ENCODE data around the gene POLH.

The POLH gene

DNA sequence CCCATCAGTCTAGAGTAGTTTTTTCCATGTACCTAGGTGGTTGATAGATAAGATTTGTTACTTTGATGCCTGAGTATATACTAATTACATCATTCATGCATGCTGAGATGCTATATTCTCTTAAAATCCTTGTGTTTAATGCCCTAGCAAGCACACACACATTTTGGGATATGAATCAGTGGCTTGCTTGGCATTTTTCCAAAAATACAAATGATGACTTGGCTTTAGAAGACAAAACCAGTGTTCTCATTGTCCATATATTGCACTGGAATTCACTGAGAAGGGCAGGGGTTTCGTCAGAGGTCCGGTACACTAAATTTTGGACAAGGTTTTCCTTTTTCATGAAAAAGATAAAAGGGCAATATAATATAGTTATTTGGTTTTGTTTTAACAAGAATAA, 28.2 kb downstream of the POLH start:
- DNase-seq (ENCODE audit: low read depth, low spot score), result no peak

GRCh38 chr6:43606019-43606418, 30.0 kb downstream of the POLH start:
- no peak for DNase-seq (ENCODE audit: low read depth, low spot score)

GRCh38 chr6:43608310-43608763, 32.4 kb downstream of the POLH start:
- DNase-seq (ENCODE audit: low read depth, low spot score), result peak; percentile 30

DNA sequence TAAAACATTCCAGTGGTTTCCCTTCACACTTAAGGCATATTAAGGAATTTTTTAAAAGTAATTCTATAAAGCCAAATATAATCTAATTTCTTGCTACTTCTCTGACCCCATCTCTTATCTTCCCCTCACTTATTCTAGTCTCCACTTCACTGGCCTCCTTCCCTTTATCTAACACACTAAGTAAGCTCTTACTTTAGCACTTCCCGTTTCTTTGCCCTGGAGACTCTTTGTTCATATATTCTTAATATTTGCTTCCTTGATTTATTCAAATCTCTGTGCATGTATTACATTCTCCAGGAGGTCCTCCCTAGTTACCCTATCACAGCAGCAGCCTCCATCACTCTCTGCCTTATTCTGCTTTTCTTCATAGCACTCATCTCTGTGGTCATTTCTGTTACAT, 32.8 kb downstream of the POLH start:
- no peak for DNase-seq (ENCODE audit: low read depth, low spot score)

DNA sequence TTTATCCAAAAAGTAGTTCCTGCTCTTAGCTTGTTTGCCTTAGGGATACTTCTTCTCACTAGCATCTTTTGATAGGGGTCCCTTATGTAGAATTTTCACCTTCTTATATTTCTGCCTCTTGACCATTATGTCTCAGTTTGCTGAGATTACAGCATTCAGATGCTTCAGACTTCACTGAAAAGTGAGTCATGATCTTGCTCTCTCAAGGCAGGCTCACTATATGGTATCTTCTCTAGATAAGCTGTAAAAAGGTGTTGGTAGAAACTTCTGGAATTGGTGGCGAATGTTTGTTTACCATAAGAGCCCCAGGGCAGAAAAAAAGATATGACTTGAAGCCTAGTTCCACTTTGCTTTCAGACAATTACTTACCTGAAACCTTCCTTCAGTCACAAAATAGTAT, 33.4 kb downstream of the POLH start:
- no peak for DNase-seq (ENCODE audit: low read depth, low spot score)

DNA sequence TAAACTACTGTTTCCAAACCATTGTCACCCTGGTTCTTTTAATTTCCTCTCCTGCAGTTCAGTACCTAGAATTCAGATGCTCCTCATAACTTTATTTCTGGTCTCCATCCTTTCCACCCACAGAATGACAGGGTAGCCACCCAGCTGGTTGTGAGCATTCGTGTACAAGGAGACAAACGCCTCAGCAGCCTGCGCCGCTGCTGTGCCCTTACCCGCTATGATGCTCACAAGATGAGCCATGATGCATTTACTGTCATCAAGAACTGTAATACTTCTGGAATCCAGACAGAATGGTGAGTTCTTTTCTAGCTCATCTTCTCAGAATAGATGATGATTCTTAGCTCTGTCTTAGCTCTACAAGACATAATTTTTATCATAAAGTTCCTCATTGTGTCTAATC, 34.4 kb downstream of the POLH start:
- DNase-seq (ENCODE audit: low read depth, low spot score), result no peak

DNA sequence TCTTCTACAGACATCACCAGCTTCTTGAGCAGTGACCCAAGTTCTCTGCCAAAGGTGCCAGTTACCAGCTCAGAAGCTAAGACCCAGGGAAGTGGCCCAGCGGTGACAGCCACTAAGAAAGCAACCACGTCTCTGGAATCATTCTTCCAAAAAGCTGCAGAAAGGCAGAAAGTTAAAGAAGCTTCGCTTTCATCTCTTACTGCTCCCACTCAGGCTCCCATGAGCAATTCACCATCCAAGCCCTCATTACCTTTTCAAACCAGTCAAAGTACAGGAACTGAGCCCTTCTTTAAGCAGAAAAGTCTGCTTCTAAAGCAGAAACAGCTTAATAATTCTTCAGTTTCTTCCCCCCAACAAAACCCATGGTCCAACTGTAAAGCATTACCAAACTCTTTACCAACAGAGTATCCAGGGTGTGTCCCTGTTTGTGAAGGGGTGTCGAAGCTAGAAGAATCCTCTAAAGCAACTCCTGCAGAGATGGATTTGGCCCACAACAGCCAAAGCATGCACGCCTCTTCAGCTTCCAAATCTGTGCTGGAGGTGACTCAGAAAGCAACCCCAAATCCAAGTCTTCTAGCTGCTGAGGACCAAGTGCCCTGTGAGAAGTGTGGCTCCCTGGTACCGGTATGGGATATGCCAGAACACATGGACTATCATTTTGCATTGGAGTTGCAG, 37.9 kb downstream of the POLH start:
- no peak for DNase-seq (ENCODE audit: low read depth, low spot score)

DNA sequence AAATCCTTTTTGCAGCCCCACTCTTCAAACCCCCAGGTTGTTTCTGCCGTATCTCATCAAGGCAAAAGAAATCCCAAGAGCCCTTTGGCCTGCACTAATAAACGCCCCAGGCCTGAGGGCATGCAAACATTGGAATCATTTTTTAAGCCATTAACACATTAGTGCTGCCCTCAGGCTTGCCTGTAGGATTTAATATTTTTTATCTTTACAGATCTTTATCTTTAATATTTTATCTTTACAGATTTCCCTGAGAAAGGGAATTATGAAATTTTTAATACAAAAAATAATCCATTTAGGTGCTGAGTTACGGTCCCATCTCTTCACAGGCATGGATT, 38.4 kb downstream of the POLH start:
- DNase-seq (ENCODE audit: low read depth, low spot score), result no peak

GRCh38 chr6:43616725-43617472, 40.9 kb downstream of the POLH start:
- DNase-seq (ENCODE audit: low read depth, low spot score), result no peak

DNA sequence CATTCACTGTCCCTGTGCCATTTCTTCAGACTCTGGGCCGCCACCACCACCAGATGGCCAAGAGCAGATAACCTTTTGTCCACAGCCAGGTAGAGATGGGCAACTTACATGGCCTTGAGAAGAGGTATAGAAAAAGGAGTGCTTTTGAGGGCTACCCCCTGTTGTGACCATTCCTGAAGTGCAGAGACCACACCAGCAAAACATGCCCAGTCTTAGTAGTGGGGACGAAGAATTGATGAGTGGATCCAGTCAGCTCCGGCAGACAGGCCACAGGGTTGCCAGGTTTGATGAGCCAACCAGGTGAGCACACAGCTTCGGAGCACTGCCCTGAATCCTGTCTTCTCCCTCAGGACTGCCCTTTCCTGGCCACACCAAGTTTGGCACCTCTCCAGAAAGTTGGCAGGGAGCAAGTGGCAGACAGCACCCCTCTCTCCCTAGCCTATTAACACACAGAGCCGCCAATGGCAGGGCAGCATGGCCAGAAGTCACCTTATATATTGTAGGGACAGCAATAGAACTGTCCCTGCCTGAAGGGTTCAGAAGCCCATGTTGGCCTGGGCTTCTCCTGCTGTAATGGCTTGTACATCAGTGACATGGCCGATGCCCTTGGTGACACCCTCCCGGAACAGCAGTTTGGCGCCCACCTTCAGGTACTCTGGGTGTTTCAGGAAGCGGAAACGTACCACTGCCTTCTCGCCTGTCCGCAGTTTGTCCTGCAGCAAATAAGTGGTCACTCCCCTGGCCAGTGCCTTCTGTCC, 45.3 kb downstream of the POLH start:
- DNase-seq (ENCODE audit: low read depth, low spot score), result no peak

GRCh38 chr6:43621836-43622180, 45.8 kb downstream of the POLH start:
- no peak for DNase-seq (ENCODE audit: low read depth, low spot score)

- no peak for DNase-seq (ENCODE audit: low read depth, low spot score)
These were observed 46.6 kb downstream of the POLH start for GRCh38 chr6:43622541-43622940.

DNA sequence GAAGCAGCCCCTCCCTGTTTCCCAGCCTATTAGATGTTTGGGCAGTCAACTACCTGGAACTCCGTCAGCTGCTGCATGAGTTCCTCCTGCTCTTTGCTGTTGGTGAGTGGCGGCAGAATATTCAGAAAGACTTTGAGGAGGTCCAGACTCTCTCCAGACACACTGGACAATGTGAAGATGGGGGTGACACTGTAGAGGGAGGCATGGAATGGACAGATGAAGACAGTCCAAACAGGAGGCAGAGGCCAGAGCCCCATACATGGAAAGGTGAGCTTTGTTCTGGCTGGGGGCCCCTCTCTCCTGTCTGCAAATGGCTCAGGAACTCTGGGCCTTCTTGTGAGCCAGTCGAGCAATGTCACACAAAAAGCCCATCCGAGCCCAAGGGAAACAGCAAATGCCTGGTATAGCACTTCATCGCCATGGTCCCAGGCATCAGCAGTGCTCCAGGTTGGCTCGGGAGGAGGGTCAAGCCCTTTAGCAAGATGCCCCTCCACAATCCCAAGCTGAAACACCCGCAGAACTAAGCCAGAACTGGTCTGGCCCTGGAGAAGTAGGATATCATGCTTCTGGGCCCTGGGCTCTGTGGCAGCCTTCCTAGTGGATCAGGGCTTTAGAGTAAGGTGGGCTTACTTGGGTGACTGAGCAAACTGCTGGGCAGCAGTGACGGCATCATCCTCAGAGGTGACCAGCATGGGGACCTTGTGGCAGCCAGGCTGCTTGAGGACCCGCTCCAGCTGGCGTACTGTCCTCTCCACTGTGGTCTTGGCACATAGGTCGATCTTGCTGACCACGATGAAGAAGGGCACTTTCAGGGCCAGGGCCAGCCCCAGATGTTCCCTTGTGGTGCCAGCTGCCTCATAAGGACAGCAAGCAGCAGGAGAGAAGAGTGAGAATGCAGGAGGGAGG, 48.1 kb downstream of the POLH start:
- no peak for DNase-seq (ENCODE audit: low read depth, low spot score)

DNA sequence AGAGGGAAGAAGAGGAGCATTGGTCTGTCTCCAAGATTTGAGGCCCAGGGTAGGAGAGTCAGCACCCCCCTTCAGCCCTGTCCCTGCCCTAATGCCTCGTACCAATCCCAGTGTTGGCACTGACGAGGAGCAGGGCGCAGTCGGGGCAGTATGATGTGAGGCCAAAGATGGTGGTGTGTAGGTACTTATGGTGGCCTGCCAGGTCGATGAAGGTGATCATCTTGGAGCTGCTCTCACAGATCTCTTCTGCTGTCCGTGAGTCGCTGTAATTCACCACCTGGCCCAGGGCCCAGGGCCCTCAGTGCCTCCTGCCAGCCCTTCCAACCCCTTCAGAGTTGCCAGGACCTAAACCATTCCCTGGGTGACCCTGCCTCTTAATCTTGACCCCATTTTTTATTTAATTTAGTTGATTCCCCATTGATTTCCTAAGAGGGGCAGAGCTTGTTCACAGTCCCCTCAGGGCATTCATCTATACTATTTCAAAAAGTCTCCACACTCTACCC, 48.9 kb downstream of the POLH start:
- no peak for DNase-seq (ENCODE audit: low read depth, low spot score)

DNA sequence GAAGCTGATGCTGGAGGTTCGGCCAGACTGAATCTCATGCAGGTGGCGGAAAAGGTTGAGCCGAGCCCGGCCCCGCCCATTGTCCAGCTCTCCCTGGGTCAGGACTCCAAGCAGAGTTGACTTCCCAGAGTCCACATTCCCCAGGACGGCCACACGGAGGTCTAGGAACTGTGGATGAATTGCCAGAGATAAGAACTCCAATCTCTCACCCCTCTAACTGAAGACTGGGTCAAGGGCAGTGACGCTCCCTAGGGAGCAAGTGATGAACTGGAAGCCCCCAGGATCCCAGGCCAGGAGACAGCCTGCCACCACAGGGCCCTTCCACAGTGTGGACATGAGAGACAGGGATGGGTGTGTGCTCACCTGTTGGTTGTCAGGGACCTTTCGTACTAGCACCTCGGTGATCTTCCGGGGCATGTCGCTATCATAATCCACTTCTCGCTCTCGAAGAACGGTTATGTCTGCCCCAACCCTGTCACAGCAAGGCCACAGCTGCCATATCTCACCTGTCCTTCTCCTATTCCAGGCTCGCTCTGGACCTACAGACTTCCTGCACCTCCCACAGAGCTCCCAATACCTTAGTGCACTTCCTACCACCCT, 49.5 kb downstream of the POLH start:
- no peak for DNase-seq (ENCODE audit: low read depth, low spot score)

GRCh38 chr6:43627008-43627825, 51.2 kb downstream of the POLH start:
- DNase-seq (ENCODE audit: low read depth, low spot score), result no peak

- peak; percentile 25 for DNase-seq (ENCODE audit: low read depth, low spot score)
These were observed 52.6 kb downstream of the POLH start for GRCh38 chr6:43628393-43629103.

- peak; percentile 95 for DNase-seq (ENCODE audit: low read depth, low spot score)
These were observed 53.1 kb downstream of the POLH start, which contains the start of gene GTPBP2 for GRCh38 chr6:43629104-43629504. TSS of gene GTPBP2 (minus strand) at chr6:43629264. CDS start at chr6:43629162, 102 bp downstream.

DNA sequence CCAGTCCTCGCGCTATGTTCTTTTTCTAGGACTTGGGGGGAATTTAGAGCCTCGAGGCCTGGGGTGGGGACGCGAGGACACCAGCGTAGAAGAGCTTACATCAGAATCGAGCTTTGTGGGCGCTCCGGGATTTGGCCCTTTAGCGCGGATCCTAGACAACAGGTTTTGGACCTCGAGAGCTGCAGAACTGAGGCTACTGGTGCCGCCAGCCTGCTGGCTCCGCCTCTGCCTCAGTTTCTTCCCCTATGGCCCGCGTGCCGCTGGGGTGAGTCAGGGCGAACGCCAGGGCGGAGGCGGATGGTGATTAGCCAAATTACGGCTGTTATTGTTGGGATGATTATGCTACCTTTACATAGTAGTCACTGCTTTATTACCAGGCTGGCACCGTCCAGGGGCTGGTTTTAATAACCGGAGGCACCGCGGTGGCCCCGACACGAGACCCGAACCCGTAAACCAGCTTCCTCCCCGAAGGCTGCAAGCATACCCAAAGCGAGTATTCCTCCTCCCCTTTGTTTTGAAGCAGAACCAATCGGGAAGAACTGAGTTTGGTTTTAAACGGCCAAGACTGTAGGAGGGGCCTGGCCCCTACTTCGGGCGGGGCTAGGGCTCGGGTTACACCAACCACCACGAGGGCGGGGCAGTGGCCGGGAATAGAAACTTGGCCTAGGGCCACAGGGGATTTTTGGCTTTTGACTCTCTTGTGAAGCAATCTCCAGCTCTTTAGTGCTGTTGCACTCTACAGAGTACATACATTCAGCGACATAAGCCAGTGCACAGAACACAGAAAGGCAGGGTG, 53.7 kb downstream of the POLH start:
- peak; percentile 69 for DNase-seq (ENCODE audit: low read depth, low spot score)

Measured in activated CD4-positive, CD25-positive, alpha-beta regulatory T cell treated with anti-CD3 and anti-CD28 coated beads, Interleukin-2, amount 50 U/mL, for 16 hours (primary cell).